ENCODE results near the gene PACRG. TPM values are rescaled to one million over a fixed set of nuclear protein-coding genes. Genes with fewer than 3 reads are reported as not detected.

PACRG gene
- total RNA-seq, 1 donor from 2014 or later, result 14.1 TPM

DNA sequence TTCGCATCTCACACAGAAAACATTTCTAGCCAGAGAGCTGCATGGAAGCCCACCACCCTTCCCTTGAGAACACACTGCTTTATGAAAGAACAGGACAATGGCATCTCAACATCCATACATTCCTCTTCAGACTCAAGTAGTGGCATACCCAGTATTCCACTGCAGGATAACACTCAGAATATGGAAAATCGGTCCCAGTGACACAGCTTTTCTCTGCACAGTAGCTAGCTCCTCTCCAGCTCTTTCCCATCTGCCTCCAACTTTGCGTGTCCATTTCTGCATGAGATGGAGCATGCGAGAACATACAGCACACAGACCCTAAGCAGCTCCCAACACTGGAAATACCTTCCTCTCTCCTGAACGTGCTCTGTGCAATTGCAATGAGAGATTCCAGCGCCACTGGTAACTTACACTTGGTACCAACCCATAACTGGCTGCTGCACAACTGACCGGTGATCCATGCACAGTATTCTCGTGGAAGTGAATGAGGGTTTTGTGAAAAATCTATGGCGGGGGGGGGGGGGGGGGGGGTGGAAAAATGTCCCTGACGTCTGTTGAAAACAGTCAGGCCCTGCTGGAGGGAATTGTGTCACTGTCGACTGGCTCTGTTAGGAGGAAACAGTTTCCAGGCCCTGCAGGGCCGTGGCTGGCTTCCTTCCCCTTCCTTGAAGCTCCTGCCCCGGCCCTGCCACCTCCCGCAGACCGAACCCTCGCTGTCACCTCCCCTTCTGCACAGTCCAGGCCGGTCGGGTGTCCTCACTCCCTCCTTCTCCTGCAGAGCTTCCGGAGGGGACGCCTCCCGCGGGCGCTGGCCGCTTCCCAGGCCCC, 420.9 kb downstream of the PACRG start:
- no peak for DNase-seq (ENCODE audit: low spot score)
- intact Hi-C loops (cut with DNase I), result no loop called here

DNA sequence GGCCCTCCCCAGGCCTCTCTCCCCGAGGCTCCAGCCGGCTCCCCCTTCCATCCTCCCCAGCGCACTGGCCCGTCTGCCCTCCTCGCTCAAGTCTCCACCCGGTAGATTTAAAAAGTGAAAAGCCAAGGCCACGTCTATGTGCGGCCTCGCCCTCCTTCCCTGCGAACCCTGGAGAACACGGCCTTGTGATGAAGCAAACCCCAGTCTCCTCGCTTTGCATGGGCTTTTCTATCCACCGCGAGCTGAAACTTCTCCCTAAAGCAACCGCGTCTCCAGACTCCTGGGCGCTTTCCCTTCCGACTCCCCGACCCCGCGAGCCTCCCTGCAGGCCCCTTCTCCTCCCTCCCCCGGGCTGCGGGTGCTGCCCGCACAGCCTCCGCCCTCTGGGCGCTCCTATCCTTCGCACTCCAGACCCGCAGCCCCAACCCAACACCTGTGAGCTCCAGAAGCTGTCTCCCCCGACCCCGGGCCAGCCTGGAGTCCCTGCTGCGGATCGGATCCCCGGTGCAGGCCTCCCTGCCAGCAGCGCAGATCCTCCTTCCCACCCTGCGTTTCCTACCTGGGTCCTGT, 421.6 kb downstream of the PACRG start:
- intact Hi-C loops (cut with DNase I), result no loop called here
- no peak for DNase-seq (ENCODE audit: low spot score)

DNA sequence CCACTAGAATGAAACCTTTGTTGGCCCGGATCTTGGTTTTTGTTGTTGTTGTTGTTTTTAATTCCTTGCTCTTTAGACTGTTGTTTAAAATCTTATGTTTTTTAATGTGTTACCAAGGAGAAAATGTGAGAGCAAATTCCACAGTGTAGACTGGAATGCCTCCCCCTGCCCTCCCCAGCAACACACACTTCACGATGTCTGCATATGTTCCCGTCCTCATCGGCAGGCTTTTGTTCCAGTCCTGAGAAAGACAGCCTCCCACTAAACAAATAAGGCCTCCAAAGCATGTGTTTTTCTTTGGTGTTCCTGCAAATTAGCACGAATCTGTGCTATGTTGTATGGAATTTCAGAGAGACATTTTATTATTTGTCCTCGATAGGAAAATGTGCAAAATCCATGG, 423.4 kb downstream of the PACRG start:
- no peak for DNase-seq (ENCODE audit: low spot score)
- intact Hi-C loops (cut with DNase I), result no loop called here

DNA sequence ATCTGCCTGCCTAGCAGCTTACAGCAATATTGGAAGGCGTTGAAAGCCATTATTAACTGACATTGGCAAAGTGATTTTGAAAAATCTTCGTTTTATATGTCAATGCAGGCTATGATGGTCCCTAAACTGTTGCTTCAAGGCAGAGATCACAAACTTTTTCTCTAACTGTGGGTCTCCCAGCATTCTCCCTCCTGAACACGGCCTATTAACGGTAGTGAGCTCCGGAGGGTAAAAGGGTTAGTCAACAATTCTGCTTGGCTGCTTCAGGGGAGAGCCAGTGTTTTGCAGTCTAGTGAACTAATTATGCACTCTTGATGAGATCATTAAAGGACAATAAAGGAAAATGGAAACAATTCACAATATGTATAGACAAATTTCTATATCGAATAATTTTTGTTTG, 424.9 kb downstream of the PACRG start:
- DNase-seq (ENCODE audit: low spot score), result no peak
- intact Hi-C loops (cut with DNase I), result no loop called here

DNA sequence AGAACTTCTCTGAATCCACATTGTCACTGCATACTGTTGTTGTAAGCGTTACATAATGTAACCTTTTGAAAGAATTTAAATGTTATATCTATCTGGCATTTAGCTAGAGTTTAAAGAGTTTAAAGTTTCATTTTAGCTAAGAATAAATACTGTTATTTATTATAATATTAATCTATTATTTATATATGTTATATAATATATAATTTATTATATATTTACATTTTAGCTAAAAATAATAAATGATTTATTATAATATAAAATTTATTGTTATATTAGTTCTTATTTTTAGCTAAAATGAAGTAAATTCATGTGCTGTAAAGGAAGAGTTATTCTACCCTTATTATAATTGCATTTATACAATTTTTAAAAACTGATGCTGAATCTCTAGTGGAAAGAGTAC, 431.3 kb downstream of the PACRG start:
- no peak for DNase-seq (ENCODE audit: low spot score)
- intact Hi-C loops (cut with DNase I), result no loop called here

DNA sequence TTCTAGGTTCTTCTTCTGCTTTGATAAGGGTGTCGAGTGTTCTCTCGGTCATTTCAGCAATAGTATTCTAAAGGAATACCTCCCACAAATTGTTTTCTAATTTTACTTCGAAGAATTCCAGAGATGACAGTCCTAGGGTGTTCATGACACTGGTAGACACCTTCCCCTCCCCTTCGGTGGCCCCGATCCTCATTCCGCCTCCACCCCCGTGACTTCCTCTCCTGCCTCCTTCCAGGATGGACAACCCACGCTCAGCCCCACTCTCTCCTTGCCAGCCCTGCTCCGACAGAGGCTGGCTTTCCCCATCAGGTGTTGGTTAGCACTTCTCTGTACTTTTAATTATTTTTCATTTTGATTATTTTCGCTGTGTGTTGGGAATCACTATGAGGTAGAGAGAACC, 431.9 kb downstream of the PACRG start:
- intact Hi-C loops (cut with DNase I), result no loop called here
- no peak for DNase-seq (ENCODE audit: low spot score)

DNA sequence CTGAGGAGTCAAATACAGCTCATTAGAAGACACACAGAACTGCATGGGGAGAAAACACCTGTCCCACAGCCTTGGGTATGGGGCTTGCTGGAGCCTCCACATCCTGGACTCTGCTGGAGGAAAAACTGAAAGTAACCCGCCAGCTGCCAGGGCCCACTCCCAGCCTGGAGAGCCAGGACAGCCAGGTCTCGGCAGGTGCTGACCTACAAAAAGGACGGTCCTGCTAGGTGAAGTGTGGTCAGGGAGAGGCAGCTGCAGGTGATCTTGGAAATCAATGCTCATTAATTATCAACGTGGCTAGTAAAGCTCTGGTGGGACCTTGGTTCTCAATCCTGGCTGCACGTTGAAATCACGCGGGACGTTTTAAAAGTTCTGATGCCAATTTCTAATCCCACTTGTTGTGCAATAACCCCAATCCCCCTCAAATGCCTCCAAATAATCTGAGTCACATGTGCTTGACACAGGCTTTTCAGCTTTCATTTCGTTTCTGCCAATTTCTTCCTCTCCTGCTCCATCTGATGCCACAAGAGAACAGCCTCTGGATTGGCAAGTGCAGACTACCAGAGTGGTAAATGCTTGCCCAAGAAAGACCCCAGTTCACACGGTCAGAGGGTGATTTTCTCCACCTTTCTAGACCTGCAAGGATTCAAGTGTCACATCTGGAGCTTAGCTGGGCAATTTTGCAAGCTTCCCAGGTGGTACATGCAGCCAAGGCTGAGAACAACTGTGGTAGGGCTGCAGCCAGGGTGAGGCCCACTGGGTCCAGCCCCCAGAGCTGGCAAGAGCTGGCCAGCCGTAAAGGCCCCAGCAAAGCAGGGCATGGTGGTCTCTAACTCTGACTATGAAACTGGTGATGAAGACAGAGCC, 434.5 kb downstream of the PACRG start:
- intact Hi-C loops (cut with DNase I), result no loop called here
- DNase-seq (ENCODE audit: low spot score), result no peak

DNA sequence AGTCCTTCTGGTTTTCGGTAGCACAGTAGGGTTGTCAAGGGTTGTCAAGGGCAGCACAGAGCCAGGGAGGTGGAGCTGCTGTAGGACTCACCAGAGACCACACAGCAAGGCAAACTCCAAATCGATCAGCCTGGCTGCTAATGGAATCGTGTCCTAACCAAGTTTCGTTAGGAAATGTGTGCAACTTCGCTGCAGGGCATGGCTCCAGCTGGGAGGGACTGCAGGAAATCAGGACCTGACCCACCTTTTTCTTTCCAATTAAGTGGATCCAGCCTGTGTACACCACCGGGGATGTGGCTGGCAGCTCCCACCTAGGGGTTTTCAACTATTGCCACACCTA, 435.1 kb downstream of the PACRG start:
- intact Hi-C loops (cut with DNase I), result no loop called here
- DNase-seq (ENCODE audit: low spot score), result no peak

DNA sequence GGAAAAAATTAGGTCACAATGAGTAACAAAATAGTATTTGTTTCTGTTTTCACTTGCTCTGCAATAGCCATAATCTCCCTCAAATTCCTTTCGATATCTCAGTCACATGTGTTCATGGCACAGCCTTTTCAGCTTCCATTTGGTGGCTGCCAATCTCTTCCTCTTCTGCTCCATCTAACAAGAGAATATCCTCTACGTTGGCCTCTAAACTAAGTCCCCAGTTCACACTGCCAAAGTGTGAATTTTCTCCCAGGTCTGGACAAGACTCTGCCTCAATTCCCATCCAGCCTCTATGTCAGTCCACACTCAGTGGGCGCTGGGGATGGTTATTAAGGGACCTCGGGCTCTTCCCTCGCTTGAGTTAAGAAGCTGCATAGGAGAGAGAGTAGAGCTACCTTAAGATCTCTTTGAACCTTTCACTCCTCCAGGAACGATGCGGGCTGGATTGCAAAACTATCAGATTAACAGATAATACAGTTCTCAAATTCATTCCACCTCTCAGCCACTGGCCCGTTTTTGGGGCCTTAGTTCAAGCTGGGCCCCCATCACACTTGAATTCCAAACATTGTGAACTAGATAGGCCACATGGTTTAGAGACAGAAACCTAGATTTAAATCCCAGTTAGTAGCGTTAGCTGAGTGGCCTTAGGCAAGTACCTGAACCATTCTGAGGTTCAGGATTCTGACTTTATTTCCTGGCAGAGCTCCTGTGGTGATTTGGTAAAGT, 436.6 kb downstream of the PACRG start:
- DNase-seq (ENCODE audit: low spot score), result no peak
- intact Hi-C loops (cut with DNase I), result no loop called here

DNA sequence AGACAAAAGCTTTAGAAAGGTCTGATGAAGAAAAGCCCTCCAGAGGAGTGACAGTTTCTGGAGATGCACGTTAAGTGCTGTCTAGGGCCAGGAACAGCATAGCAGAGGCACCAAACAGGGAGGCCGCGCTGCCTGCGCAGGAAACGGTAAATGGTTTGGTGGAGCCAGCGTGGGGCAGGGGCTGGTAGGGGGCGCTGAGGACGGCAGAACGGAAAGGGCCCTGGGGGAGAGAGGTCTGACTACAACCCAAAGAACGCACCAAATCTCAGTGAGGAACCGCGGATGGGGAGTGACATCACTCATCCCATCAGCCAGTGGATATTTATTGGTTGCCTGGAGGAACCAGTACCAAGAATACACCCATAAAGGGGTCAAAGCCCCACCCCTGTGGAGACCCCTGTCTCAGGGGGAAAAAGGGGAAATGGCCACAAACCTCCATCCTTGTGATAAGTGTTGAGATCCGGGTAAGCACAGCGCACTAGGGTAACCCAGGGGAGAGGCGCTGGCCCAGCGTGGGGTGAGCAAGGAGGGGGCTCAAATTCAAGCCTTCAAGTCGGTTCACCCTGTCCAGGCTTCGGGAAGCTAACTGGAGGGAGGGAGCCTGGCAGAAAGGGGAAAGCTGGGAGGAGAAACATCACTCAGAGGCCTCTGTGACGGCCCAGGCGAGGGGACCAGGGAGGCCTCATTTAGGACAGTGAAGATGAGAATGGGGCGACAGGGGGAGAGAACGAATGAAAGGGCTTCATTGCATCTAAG, 437.6 kb downstream of the PACRG start:
- intact Hi-C loops (cut with DNase I), result no loop called here
- no peak for DNase-seq (ENCODE audit: low spot score)

DNA sequence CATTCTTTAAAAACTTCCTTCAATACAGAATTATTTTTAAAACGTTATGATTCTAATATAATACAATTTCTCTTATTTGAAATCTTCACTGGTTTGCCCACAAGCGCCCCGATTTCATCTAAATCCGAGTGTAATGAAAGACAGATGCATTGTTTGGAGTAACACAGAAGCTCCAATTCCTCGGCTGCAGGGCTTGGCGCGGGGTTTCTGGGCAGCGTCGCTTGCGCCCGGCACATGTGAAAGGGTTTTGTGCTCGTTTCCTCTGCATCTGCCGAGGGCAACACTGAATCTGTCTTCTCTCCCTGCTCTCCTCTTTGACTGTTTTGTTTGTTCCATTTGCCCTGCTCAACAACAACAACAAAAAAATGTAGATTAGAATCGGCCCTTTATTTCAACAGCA, 438.1 kb downstream of the PACRG start:
- DNase-seq (ENCODE audit: low spot score), result no peak
- intact Hi-C loops (cut with DNase I), result no loop called here

DNA sequence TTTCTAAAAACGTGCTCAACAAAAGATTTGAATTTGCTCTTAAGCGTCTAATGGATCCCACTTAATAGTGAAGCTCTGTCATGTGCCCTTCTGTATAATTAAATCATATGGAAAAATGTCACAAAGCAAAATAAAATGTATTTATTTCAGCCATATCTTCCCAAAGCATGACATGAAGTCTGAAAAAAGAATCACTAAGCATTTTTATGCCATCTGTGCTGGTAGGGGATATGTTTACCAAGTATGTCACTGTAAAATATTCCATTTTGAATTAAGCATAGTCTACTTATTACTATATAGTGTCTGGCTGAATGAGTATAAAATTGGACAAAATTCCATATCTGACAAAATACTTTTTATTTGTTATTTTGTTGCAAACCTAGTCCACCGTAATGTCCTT, 438.7 kb downstream of the PACRG start:
- intact Hi-C loops (cut with DNase I), result no loop called here
- DNase-seq (ENCODE audit: low spot score), result no peak

DNA sequence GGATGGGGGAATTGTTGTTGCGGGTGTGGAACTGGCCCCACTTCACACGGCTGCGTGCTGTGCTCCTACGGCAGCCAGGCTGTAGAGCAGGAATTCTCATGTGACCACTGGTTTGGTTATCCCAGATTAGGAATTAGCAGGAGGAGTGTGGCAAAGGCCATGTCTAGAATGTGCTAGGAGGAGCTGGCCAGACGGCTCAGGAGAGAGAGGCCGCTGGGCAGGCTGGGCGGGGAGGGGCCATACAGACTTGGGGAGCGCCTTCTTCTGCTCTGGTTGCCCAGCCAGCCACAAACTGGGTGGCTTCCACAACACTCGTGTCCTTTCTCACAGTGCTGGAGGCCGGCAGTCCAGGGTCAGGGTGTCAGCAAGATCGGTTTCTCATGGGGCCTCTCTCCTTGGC, 441.7 kb downstream of the PACRG start:
- no peak for DNase-seq (ENCODE audit: low spot score)
- intact Hi-C loops (cut with DNase I), result no loop called here

DNA sequence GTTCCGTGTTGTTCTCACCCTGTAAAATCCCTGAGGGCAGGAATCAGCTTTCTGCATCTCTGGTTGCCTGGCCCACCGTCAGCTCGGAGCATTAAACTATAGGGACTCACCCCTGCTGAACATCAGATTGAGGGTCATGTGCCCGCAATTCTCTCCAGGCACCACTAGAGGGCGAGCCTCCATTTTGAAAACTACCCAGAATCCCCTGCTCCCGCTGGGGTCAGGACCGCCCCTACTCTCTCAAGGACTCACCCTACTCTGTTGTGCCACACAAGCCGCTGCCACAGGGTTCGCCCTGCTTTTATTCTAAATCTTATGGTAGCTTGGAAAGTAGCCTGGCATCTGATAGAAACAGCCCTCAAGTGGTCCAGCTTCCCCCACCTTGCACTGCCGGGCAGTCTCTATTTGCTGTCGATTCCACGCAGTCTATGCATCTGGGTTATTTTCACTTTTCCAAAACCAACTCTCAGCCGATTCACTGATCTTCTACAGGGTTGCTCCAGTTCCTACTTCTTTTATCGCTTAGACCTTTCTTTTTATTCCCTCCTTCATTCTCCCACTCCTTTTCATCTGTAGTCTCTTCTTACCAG, 442.6 kb downstream of the PACRG start:
- intact Hi-C loops (cut with DNase I), result no loop called here

DNA sequence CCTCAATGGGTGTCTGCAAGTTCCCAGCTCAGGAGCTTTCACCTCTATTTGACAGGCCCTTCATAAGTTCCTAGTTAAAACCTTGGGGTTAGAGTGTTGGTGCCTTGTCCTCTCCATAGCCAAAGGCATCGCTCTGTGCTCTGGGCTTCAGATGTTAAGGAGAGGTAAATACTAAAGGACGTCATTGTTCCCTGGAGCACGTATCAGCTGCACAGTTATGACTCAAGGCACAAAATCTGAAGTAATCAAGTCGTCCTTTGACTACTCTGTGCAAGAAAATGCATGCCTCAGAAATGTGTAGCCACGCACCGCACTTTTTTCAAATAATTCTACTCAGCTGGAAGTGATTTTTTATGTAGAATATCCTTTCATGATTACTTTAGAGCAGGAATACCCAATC, 446.0 kb downstream of the PACRG start:
- intact Hi-C loops (cut with DNase I), result no loop called here
- DNase-seq (ENCODE audit: low spot score), result no peak

More for the DNA sequence above, 442.6 kb downstream of the PACRG start:
- DNase-seq (ENCODE audit: low spot score), result no peak

DNA sequence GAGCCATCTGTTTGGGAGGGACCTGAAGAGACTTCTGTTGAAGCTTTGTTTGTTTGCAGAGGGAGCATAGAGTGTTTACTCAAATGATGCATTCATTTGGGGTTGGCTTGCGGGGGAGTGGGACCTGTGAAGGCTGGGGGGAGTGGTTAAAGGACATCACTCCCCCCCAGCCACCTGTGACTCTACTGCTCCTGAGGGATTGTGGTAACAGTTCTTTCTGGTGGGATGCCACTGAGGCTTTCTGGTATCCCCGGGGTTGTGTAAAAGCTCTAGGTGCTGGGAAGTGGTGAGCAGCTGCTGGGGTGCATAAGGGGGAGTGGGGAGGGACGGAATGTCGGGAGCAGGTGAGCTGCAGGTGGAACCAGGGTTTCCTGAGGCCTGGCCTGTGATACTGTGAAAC, 447.5 kb downstream of the PACRG start:
- intact Hi-C loops (cut with DNase I), result no loop called here

DNA sequence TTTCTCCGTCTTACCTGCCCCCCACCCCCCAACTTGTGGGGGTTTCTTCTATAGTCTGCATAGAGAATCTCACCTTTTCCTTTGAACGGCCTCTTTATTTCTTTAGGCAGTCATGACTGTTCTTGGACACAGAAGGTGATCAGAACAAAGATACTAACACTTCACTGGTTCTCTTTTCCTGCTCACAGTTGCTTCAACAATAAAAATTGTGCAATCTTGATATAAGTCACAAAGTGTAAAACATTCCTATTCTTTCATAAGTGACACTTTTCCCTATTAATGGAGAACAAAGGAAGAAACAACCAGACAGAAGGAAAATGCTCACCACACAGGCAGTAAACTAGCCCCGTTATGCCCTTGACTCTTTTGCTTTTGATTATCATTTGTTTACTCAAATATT, 448.3 kb downstream of the PACRG start:
- intact Hi-C loops (cut with DNase I), result no loop called here
- DNase-seq (ENCODE audit: low spot score), result no peak

More for the DNA sequence above, 447.5 kb downstream of the PACRG start:
- DNase-seq (ENCODE audit: low spot score), result no peak

DNA sequence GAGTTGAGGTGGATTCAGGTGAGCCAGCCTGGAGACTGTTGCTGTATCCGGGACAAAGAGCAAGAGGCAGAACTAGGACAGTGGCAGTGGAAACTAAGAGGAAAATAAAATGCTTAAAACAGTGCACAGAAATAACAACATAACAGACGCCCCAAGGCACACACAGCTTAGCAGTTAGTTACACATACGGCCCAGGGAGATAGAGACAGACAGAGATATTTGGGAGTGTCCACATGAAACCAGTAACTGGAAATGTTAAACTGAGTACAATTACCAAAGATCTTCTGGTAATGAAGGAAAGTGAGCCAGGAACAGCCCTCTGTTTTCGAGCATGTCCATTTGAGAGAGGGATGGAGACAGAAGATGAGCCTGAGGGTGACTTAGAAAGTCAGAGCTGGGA, 449.2 kb downstream of the PACRG start:
- intact Hi-C loops (cut with DNase I), result no loop called here
- no peak for DNase-seq (ENCODE audit: low spot score)

DNA sequence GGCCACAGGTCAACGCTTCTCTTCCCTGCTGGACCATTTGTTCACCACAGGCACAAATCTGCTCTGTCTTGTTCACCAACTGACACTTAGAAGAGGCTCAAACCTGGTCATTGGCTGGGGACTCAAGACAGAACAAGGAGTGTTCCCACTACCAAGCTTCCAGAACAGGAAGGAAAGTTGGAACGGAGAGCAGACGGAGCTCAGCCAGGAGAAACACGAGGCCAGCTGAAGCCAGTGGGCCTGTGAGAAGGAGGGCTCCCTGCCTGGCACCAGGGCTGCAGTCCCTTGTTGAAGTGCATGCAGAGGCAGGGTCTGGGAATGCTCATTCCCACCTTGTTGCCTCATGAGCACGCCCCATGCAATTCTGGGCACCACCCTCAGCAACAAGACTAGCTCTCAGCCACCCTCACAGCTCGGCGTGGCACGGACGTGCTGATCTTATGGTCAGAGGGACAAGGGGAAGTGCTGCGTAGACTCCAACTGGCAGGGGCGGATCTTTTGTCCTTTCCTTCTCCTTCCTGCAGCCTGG, 450.2 kb downstream of the PACRG start:
- DNase-seq (ENCODE audit: low spot score), result no peak
- intact Hi-C loops (cut with DNase I), result no loop called here

All from cardiac septum (tissue), 1 donor.